Liver (tissue), 9 donors: ENCODE measurements around the gene TRAPPC6A. TPM values are rescaled to one million over a fixed set of nuclear protein-coding genes. Genes with fewer than 3 reads are reported as not detected.

Source experiments
- DNase-seq: peaks from one replicate; pipeline ENCODE4 v3.0.0-alpha.2; 2017; ENCODE audit warnings: low spot score
- H3K27ac ChIP-seq, 2 donors: one replicate each; pipeline ENCODE4 v1.7.0; 2013; ENCODE audit warnings: inconsistent platforms in 2 of 2, low read length in 2 of 2, control low read depth in 1 of 2, low read depth in 1 of 2, mild to moderate bottlenecking in 1 of 2
- H3K27me3 ChIP-seq, 4 donors: one replicate each; pipeline versions ENCODE4 v1.6.1 to v1.7.0; 2013; ENCODE audit warnings: low read length in 3 of 4, inconsistent platforms in 1 of 4, mild to moderate bottlenecking in 1 of 4, moderate library complexity in 1 of 4; ENCODE audit not compliant: control insufficient read depth in 4 of 4, insufficient read depth in 4 of 4
- H3K36me3 ChIP-seq, 4 donors: one replicate each; pipeline versions ENCODE4 v1.6.1 to v1.7.0; 2013; ENCODE audit warnings: low read length in 3 of 4, mild to moderate bottlenecking in 3 of 4, low read depth in 1 of 4, moderate library complexity in 1 of 4; ENCODE audit not compliant: control insufficient read depth in 4 of 4, insufficient read depth in 3 of 4
- H3K4me1 ChIP-seq, 4 donors: one replicate each; pipeline versions ENCODE4 v1.6.1 to v1.7.0; 2013; ENCODE audit warnings: low read length in 3 of 4, mild to moderate bottlenecking in 3 of 4, moderate library complexity in 1 of 4; ENCODE audit not compliant: control insufficient read depth in 4 of 4, insufficient read depth in 4 of 4
- H3K4me3 ChIP-seq, 3 donors: one replicate each; pipeline versions ENCODE4 v1.6.1 to v1.7.0; 2013; ENCODE audit warnings: low read length in 3 of 3, control low read depth in 1 of 3, low read depth in 1 of 3, mild to moderate bottlenecking in 1 of 3
- H3K9ac ChIP-seq, 2 donors: one replicate each; pipeline ENCODE4 v1.7.0; 2013; ENCODE audit warnings: low read length in 2 of 2, mild to moderate bottlenecking in 2 of 2, moderate library complexity in 2 of 2, control low read depth in 1 of 2, low read depth in 1 of 2
- H3K9me3 ChIP-seq, 4 donors: one replicate each; pipeline versions ENCODE4 v1.6.1 to v1.7.0; 2013; ENCODE audit warnings: low read length in 3 of 4; ENCODE audit not compliant: control insufficient read depth in 4 of 4
- ATF3 ChIP-seq: IDR thresholded peaks from 2 replicates; pipeline ENCODE4 v1.6.1; 2016; ENCODE audit warnings: antibody characterized with exemption
- EGR1 ChIP-seq, 2 donors: IDR thresholded peaks; 2 replicates each; pipeline ENCODE4 v1.6.1; 2016 to 2018; ENCODE audit warnings: antibody characterized with exemption in 2 of 2, low read depth in 2 of 2
- FOXA1 ChIP-seq: IDR thresholded peaks from 2 replicates; pipeline ENCODE4 v1.6.1; 2016; ENCODE audit warnings: antibody characterized with exemption
- FOXA2 ChIP-seq: IDR thresholded peaks from 2 replicates; pipeline ENCODE4 v1.6.1; 2016; ENCODE audit warnings: antibody characterized with exemption
- GABPA ChIP-seq, 2 donors: IDR thresholded peaks in 1 of 2; conservative IDR thresholded peaks in 1 of 2; 2 replicates each; pipeline ENCODE4 v1.6.1; 2016; ENCODE audit warnings: antibody characterized with exemption in 2 of 2, mild to moderate bottlenecking in 1 of 2, moderate library complexity in 1 of 2
- MAX ChIP-seq: IDR thresholded peaks from 2 replicates; pipeline ENCODE4 v1.6.1; 2016; ENCODE audit warnings: antibody characterized with exemption
- REST ChIP-seq: IDR thresholded peaks from 2 replicates; pipeline ENCODE4 v1.6.1; 2016; ENCODE audit warnings: antibody characterized with exemption, mild to moderate bottlenecking
- RXRA ChIP-seq, 2 donors: IDR thresholded peaks; 2 replicates each; pipeline ENCODE4 v1.6.1; 2017 to 2018; ENCODE audit warnings: antibody characterized with exemption in 2 of 2, mild to moderate bottlenecking in 1 of 2
- SP1 ChIP-seq: IDR thresholded peaks from 2 replicates; pipeline ENCODE4 v1.6.1; 2018; ENCODE audit warnings: antibody characterized with exemption, mild to moderate bottlenecking
- YY1 ChIP-seq: IDR thresholded peaks from 2 replicates; pipeline ENCODE4 v1.6.1; 2016; ENCODE audit warnings: antibody characterized with exemption, mild to moderate bottlenecking
- ZBTB33 ChIP-seq: IDR thresholded peaks from 2 replicates; pipeline ENCODE4 v1.6.1; 2016; ENCODE audit warnings: antibody characterized with exemption
- WGBS: extraction: QIAGEN DNeasy Blood & Tissue Kit; methylation state at CpG from one replicate; pipeline ENCODE4 v1.1.7; 2013; 5-methylcytosine and 5-hydroxymethylcytosine counted together
- polyA plus RNA-seq, 2 donors: library from polyadenylated mRNA; stranded (reverse) in 1 of 2; unstranded in 1 of 2; fragments of 200-250 nt in 1 of 2; fragments of >200 nt in 1 of 2; fragmentation: Nextera tagmentation in 1 of 2; extraction: Ambion mirVana in 1 of 2; gene quantifications; one replicate each; pipeline versions ENCODE4 v1.2.1 to v1.2.3, GENCODE V29; 2013 to 2015
- total RNA-seq, 2 donors: library from RNA; depleted of rRNA; stranded (reverse); fragments of >200 nt; gene quantifications; one replicate each; pipeline ENCODE4 v1.2.3, GENCODE V29; 2014
- donor health status: healthy.
- donor health status: healthy.
- donor health status: healthy.
- donor health status: healthy.
- donor health status: healthy.

TRAPPC6A gene
- total and polyA plus RNA-seq, 4 donors: 14.8 to 52.2 (median 28.6) TPM

GRCh38 chr19:45179892-45180370 lies 1.9 kb upstream of the TRAPPC6A start:
- WGBS: 58% methylated on average over 9 of the region's 9 CpGs

More at GRCh38 chr19:45179892-45180370, 1.9 kb upstream of the TRAPPC6A start:
- no peak for TF ChIP-seq ATF3
- no peak for TF ChIP-seq EGR1 (IDR thresholded peaks at IDR 0.05; ENCODE audit: low read depth in 2 of 2)
- no peak for TF ChIP-seq FOXA2
- TF ChIP-seq FOXA1: no peak
- no peak for TF ChIP-seq MAX
- no peak for TF ChIP-seq YY1
- no peak for TF ChIP-seq ZBTB33
- no peak for TF ChIP-seq GABPA (IDR thresholded peaks at IDR 0.05 in 1 of 2, conservative IDR thresholded peaks at IDR 0.05 in 1 of 2)
- TF ChIP-seq REST: no peak
- TF ChIP-seq RXRA (IDR thresholded peaks at IDR 0.05): no peak
- no peak for TF ChIP-seq SP1
- H3K36me3 ChIP-seq: peaks cover 0 to 1% (median 0%) of the 10 kb centered on the region in 4 donors
- peaks cover 8 to 34% (median 23%) of the 10 kb centered on the region in 4 donors for H3K4me1 ChIP-seq
- H3K9ac ChIP-seq: no peak overlapping the region
- H3K4me3 ChIP-seq: peak overlapping the region in 2 of 3 donors; percentile 74 to 78
- H3K27me3 ChIP-seq: no peaks in the 10 kb centered on the region
- H3K9me3 ChIP-seq: no peaks in the 10 kb centered on the region
- no peak for DNase-seq
- peak overlapping the region; percentile 78 to 96 for H3K27ac ChIP-seq
